Calu3 (cell line): Measurements from ENCODE around the gene TTC23. TPM values are rescaled to one million over a fixed set of nuclear protein-coding genes. Genes with fewer than 3 reads are reported as not detected.

ENCODE experiments used
- BruUV-seq: library from RNA; stranded (reverse); fragments of 400-500 nt; replicated peaks from 2 replicates; lab custom pipeline; 2021; lab: Mats Ljungman, UMichigan
- CTCF ChIA-PET: fragments of 300-600 bp; sonication (Branson Sonifier 250); formaldehyde crosslinking; loops from one replicate; lab custom pipeline; 2022; ENCODE audit warnings: antibody characterized with exemption; lab: Charles Lee
- DNase-seq: peaks from one replicate; pipeline ENCODE4 v3.0.0; 2022
- H3K27ac Mint-ChIP-seq: one replicate; pipeline ENCODE4 v1.8.0; 2022; ENCODE audit warnings: mixed read lengths; ENCODE audit not compliant: unreplicated experiment
- H3K27me3 Mint-ChIP-seq: one replicate; pipeline ENCODE4 v1.8.0; 2022; ENCODE audit warnings: mixed read lengths; ENCODE audit not compliant: unreplicated experiment
- H3K36me3 Mint-ChIP-seq: one replicate; pipeline ENCODE4 v1.8.0; 2022; ENCODE audit warnings: mild to moderate bottlenecking, moderate library complexity, mixed read lengths; ENCODE audit not compliant: insufficient read depth, unreplicated experiment
- H3K4me1 Mint-ChIP-seq: one replicate; pipeline ENCODE4 v1.8.0; 2022; ENCODE audit warnings: mild to moderate bottlenecking, low read depth, mixed read lengths; ENCODE audit not compliant: unreplicated experiment
- H3K4me3 Mint-ChIP-seq: one replicate; pipeline ENCODE4 v1.8.0; 2022; ENCODE audit warnings: mild to moderate bottlenecking, low read depth, moderate library complexity, mixed read lengths; ENCODE audit not compliant: unreplicated experiment
- H3K9me3 Mint-ChIP-seq: one replicate; pipeline ENCODE4 v1.8.0; 2022; ENCODE audit warnings: low read depth, mixed read lengths; ENCODE audit not compliant: unreplicated experiment
- CTCF ChIP-seq: fragments of 200-600 bp; IDR thresholded peaks from one replicate; pipeline ENCODE4 v1.8.0; 2022; ENCODE audit warnings: antibody characterized with exemption; ENCODE audit not compliant: unreplicated experiment
- intact Hi-C: fragments of 100-400 bp; cut with micrococcal nuclease; formaldehyde crosslinking; loops from one replicate; pipeline ENCODE4 v1.10.0; 2022; ENCODE audit not compliant: unreplicated experiment
- total RNA-seq: library from RNA; stranded (reverse); gene quantifications from 2 replicates; pipeline ENCODE4 v1.2.3, GENCODE V29; 2022

The TTC23 gene
- total RNA-seq, 1 experiment from 2014 or later = 18.9 TPM

GRCh38 chr15:99165020-99165790 is 84.2 kb downstream of the TTC23 start:
- CTCF ChIA-PET = no interaction called here
- TF ChIP-seq CTCF = no peak
- BruUV-seq = no TSS peak

GRCh38 chr15:99164119-99164518 is 85.3 kb downstream of the TTC23 start:
- Mint-ChIP-seq H3K36me3 (no peaks in the 10 kb centered on the region), H3K9me3 (no peaks in the 10 kb centered on the region), H3K27ac (no peak overlapping the region), H3K4me1 (no peaks in the 10 kb centered on the region), H3K4me3 (no peak overlapping the region), H3K27me3 (no peaks in the 10 kb centered on the region)
- CTCF ChIA-PET = no interaction called here
- DNase-seq = no peak
- no TSS peak for BruUV-seq
- intact Hi-C loops = no loop called here
- TF ChIP-seq CTCF = no peak

More at GRCh38 chr15:99165020-99165790, 84.2 kb downstream of the TTC23 start:
- intact Hi-C loops = no loop called here
- no peaks in the 10 kb centered on the region for H3K9me3 Mint-ChIP-seq
- DNase-seq = no peak
- H3K27ac Mint-ChIP-seq = no peak overlapping the region
- no peaks in the 10 kb centered on the region for H3K36me3 Mint-ChIP-seq
- no peak overlapping the region for H3K4me3 Mint-ChIP-seq
- no peaks in the 10 kb centered on the region for H3K27me3 Mint-ChIP-seq
- no peaks in the 10 kb centered on the region for H3K4me1 Mint-ChIP-seq

- CTCF ChIA-PET = no interaction called here
- no peaks in the 10 kb centered on the region for H3K36me3 Mint-ChIP-seq
Observed at GRCh38 chr15:99163271-99164062, 85.9 kb downstream of the TTC23 start.

More at GRCh38 chr15:99163271-99164062, 85.9 kb downstream of the TTC23 start:
- BruUV-seq = no TSS peak
- Mint-ChIP-seq H3K4me1 (no peaks in the 10 kb centered on the region), H3K9me3 (no peaks in the 10 kb centered on the region), H3K27me3 (no peaks in the 10 kb centered on the region), H3K4me3 (no peak overlapping the region), H3K27ac (no peak overlapping the region)
- intact Hi-C loops = no loop called here
- TF ChIP-seq CTCF = no peak
- no peak for DNase-seq
